Astrocyte (in vitro differentiated cells and primary cell): Measurements from ENCODE around the gene EML6.

Source experiments
- EZH2 ChIP-seq: IDR thresholded peaks from 2 replicates; pipeline ENCODE4 v1.6.1; 2012; ENCODE audit warnings: mild to moderate bottlenecking, low read length, inconsistent platforms; ENCODE audit not compliant: insufficient read depth
- TF ChIP-seq, protein P1 (sequence below): IDR thresholded peaks from 2 replicates; pipeline ENCODE4 v1.5.1; 2011; ENCODE audit warnings: low read depth, mild to moderate bottlenecking, inconsistent platforms, low read length, moderate library complexity; ENCODE audit not compliant: insufficient read depth

DNA sequence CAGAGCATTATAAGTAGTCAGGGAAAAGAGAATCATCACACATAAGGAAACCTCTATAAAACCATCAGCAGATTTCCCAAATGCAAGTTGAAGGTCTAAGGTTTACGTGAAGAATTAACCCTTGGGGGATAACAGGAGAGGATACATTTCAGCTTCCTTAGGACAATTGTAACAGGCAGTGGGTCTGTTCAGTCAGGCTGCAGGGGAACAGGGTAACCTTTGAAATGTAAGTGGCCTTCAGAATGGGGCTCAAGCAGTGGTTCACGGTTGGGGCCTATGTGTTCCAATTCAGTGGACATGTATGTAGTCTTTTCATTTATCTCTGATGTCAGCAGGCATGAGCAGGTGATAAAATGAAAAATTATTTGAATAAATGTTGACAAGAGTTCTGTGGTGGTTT lies 139.3 kb downstream of the EML6 start:
- no peak for TF ChIP-seq EZH2
- TF ChIP-seq, protein P1, sequence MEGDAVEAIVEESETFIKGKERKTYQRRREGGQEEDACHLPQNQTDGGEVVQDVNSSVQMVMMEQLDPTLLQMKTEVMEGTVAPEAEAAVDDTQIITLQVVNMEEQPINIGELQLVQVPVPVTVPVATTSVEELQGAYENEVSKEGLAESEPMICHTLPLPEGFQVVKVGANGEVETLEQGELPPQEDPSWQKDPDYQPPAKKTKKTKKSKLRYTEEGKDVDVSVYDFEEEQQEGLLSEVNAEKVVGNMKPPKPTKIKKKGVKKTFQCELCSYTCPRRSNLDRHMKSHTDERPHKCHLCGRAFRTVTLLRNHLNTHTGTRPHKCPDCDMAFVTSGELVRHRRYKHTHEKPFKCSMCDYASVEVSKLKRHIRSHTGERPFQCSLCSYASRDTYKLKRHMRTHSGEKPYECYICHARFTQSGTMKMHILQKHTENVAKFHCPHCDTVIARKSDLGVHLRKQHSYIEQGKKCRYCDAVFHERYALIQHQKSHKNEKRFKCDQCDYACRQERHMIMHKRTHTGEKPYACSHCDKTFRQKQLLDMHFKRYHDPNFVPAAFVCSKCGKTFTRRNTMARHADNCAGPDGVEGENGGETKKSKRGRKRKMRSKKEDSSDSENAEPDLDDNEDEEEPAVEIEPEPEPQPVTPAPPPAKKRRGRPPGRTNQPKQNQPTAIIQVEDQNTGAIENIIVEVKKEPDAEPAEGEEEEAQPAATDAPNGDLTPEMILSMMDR: no peak
